ENCODE results near the gene RNF25.

Gene RNF25, protein sequence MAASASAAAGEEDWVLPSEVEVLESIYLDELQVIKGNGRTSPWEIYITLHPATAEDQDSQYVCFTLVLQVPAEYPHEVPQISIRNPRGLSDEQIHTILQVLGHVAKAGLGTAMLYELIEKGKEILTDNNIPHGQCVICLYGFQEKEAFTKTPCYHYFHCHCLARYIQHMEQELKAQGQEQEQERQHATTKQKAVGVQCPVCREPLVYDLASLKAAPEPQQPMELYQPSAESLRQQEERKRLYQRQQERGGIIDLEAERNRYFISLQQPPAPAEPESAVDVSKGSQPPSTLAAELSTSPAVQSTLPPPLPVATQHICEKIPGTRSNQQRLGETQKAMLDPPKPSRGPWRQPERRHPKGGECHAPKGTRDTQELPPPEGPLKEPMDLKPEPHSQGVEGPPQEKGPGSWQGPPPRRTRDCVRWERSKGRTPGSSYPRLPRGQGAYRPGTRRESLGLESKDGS

DNA sequence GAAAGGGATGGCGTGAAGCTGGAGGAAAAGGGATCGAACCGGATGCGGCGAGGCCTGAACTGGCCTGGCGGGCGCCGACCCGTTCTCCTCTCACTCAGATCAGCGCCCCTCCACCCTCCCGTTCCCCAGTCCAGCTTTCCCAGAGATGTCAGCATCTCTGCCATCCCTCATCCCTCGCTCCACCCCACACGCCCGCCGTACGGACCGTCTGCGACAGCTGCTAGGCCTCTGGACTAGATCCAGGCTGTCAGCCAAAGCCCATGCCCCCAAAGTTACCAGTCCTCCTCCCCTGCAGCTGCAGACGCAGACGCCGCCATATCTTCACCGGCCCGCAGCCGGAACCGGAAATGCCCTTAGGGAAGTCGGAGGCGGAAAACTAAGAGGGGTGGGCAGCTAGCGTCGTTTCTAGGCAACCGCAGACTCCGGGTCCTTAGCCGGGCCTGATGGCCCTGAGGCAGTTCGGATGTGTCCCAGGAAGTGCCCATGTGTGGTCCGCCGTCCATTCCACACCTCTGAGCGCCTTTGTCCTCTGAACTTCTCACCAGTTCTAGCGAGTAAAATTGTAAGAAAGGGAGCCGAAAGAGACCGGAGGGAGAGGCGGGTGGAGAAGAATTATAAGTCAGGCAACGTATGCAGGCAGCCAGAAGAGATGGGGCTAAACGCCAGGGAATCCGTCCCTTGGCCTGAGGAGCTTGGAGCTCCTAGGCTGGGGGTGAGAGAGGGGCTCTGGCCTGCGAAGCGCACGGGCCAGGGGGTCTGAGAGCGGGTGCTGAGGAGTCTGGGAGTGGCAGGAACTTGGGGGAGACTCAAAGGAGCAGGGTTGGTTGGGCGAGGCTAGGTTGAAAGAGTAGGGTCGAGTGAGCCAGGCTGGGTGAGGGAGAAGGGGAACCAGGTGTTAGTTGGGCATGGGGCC is at the start of gene RNF25, which contains the start of gene STK36:
RNF25 (minus strand) TSS at position 349 of the 913 bp plus-strand sequence; CDS start at position 317, 32 bp downstream.
STK36 (plus strand) TSS at position 433 of the 913 bp plus-strand sequence. CDS start 744 bp downstream, outside the sequence.
- peak; percentile 12 for DNase-seq (ENCODE audit: low read depth, low spot score)
- peak within 1 kb of the TSS; percentile 83 for H3K27ac ChIP-seq

DNA sequence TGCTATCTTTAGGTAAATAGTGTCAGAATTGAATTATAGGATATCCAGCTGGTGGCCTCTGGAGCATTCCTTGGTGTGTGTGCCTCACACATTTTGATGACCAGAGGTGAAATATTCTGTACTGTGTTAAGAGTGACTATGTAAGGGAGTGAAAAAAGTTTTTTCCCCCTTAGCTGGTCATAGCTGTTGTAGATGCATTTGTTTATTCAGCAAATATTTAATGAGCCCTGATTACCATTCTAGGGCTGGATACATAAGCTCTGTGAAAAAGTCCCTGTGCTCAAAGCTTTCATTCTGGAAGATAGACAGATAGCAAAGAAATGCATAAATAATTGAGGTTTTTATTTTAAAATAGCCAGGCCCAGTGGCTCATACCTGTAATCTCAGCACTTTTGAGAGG is 49.7 kb upstream of the RNF25 start:
- H3K27ac ChIP-seq, result no peak overlapping the region
- no peak for DNase-seq (ENCODE audit: low read depth, low spot score)

DNA sequence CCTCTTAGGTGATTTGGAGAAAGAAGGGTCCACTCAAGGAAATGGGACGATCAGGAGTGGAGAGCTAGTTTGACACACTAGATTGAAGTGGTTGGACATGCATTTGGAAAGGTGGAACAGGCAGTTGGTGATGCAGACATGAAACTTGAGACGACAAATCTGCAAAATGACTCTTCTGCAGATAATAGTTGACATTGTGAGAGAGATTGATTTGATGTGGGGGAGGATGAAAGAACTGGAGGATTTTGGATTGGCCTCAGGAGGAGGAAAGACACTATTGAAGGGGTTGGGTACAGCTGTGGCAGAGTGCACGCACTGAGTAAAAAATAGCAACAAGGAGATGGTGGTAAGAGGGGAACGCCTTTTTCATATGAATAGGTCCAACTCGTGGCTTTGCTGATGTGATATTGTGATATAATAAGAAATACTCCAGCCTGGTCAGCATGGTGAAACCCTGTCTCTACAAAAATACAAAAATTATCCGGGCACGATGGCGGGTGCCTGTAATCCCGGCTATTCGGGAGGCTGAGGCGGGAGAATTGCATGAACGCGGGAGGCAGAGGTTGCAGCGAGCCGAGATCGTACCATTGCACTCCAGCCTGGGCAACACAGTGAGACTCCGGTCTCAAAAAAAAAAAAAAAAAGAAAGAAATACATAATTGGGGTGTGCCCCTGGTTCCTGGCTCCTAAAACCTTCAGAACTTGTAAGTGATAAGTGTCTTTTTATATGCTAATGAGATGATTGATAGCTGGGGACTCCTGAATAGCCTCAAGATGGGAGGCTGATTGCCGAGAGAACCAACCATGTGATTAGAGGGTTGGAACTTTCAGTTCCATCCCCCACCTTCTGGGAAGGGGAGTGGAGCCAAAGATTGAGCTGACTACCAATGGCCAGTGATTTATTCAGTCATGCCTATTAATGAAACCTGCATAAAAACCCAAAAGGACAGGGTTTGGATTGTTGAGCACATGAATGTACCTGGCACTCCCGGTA is 48.5 kb upstream of the RNF25 start:
- no peak for DNase-seq (ENCODE audit: low read depth, low spot score)

DNA sequence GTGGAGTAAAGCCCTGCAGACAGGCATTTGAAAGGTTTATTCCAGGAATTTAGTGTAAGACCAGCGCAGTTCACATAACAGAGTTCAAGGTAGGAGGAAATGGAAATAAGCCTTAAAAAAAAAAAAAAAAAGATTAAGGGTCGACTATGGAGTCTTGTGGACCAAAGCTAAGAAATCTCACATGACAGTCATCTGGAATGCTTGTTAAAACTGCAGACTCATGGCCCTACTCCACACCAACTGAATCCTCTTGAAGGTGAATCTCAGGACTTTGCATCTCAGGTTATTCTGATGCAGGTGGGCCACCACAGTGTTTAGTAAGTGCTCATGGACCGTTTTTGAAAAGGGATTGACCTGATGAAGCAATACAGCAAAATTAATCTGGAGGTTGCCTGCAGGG is 47.7 kb upstream of the RNF25 start:
- DNase-seq (ENCODE audit: low read depth, low spot score), result no peak
- H3K27ac ChIP-seq, result no peak overlapping the region

More for the DNA sequence above, 48.5 kb upstream of the RNF25 start:
- H3K27ac ChIP-seq, result no peak overlapping the region

DNA sequence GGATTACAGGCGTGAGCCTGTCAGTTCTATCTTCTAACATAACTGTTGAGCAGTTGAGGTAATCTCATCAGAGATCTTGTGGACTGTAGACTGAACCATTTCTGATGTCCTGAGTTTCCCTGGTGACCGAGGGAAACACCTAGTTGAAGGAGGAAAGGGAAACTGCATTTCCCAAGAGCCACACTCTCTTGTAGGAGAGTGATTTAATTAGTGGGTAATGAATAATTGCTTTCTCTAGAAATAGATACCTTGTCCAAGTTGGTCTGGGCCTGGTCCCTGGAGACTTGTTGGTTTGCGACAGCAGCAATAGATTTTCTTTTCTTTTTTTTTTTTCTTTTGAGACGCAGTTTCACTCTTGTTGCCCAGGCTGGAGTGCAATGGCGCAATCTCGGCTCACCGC is 46.3 kb upstream of the RNF25 start:
- no peak for DNase-seq (ENCODE audit: low read depth, low spot score)
- H3K27ac ChIP-seq, result no peak overlapping the region

DNA sequence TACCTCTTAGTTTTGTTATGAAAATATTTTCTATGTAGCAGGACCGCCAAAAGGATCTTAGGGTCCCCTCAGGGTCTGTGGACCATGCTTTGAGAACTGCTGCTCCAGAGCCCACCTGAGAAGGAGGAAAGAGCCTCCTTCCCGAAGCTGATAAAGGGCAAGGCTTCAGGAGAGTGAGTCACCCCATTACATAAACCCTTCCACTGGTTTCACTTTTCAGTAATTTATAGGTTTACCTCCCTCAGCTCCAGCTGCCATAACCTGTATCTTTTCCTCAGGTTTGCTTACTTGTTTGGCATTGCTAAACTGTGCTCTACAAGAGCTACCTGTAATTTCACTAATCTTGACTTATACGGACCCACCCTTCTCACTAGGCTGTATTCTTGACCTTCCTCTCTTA is 45.5 kb upstream of the RNF25 start:
- peak; percentile 37 for DNase-seq (ENCODE audit: low read depth, low spot score)
- H3K27ac ChIP-seq, result peak overlapping the region; percentile 26

DNA sequence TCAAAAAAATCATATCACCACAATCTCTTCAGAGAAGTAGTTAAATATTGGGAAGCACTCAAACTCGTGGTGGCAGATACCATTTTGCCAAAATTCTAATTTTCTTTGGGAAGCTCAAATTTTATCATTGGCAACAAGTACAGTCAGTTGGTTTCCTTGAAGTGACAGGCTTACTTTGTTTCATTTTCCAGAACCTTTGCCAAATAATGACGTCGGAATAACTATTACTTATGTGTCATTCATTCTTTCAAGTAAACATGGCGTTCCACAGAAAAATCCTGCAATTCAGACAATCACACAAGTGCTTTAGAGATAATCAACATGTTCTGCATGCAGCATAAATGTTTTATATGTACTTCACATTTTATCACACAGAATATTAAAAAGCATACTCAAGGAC is 44.3 kb upstream of the RNF25 start:
- H3K27ac ChIP-seq, result peak overlapping the region; percentile 50
- DNase-seq (ENCODE audit: low read depth, low spot score), result no peak

DNA sequence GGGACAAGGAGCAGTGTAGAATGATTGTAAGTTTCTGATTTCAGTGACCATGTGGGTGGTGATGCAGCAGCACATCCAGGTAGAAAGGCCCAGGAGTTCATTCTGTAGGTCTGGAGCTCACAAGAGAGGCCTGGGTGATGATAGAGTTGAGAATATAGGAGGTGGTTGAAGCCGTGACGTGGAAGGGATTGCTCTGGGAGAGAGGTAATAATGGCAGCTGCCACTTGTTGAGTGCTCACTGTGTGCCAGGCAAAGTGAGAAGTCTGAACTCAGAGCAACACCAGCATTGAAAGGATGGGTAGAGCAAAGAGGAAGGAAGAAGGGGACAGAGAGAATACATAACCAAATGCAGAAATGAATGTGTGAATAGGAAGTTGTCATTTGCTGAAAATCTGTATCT is 42.1 kb upstream of the RNF25 start:
- DNase-seq (ENCODE audit: low read depth, low spot score), result no peak
- H3K27ac ChIP-seq, result no peak overlapping the region

DNA sequence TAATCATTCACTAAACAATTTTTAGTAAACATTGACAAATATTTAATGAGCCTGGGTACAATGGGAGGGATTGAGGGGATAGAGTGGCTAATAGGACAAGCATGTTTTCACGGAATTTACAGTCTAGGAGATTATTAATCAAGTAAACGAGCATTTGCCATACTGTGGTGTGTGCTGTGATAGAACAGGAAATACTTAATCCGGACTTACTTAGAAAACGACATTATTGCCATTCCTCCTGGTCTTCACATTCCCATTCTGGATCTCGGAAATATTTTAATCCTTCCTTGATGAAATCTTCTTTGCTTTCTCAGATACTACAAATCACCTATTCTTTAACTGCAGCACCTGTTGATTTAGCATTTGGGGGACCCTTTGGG is 39.7 kb upstream of the RNF25 start:
- peak overlapping the region; percentile 77 for H3K27ac ChIP-seq
- no peak for DNase-seq (ENCODE audit: low read depth, low spot score)

DNA sequence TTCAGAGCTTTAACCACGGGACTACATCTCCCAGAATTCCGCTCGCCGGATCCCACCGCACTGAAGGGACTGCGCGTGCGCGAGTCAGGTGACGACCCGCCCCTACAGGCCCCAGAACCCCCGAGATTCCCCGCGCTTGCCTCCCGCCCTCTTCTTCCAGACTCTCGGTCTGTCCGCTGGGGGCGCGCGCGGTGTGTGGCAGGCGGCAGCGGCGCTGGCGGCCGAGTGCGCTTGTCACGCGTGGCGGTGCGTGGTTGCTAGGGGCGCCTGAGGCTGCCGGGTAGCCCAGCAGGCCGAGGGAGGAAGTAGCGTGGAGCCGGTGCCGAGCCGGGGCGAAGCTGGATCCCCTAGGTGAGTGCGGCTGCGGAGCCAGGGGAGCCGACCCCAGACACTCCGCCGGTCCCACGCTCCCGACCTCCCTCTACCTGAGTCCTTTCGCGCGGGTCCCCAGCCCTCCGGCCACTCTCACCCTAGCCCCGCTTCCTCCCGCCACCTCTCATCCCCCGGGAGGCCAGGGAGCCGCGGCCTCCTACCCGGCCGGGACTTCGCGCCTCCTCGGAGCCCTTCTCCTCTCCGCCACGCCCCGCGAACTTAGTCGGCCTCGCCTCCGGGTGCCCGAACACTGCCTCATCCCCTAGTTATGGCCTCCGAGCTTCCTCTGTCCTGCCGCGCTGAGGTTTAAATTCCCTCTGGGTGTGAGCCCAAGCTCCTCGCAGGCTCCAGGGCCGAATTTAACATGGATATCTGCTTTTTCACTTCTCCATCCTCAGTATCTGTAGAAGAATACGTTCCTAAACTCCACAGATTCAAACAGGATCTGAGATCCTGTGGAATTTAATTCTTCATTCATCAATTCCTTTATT is 39.1 kb upstream of the RNF25 start, which contains the start of gene TTLL4:
TTLL4 (plus strand) TSS at position 149 of the 863 bp plus-strand sequence. CDS start 26,842 bp downstream, outside the sequence.
- DNase-seq (ENCODE audit: low read depth, low spot score), result peak; percentile 63
- peak within 1 kb of the TSS; percentile 77 for H3K27ac ChIP-seq

DNA sequence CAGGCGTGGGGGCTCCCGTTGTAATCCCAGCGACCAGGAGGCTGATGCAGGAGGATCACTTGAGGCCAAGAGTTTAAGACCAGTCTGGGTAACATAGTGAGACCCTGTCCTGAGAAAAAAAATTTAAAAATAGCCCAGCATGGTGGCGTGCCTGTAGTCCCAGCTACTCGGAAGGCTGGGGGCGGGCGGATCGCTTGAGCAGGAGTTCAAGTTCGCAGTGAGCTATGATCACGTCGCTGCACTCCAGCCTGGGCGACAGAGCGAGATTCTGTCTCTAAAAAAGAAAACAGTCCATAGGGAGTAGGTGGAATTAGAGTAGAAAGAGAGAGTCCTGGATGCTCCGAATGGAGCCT is 38.5 kb upstream of the RNF25 start:
- DNase-seq (ENCODE audit: low read depth, low spot score), result no peak
- no peak overlapping the region for H3K27ac ChIP-seq

DNA sequence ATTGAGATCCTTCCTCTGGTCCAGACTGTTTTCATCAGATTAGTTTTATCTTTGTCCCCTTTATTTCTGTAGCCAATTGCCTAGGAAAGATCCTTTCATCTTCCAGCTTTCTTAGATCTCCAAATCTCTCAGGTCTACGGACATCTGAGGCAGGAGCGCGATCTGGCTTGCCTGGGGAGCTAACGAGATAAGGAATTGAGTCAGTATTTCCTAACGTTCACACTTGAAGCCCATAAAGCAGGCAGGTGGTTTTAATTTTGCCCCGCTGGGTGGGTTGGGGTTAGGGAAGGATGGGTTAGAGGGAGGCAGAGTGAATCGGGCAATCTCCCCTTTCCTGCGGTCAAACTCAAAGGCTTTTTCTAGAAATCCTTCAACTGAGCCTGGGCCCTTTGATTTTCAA is 38.1 kb upstream of the RNF25 start:
- DNase-seq (ENCODE audit: low read depth, low spot score), result no peak
- no peak overlapping the region for H3K27ac ChIP-seq

DNA sequence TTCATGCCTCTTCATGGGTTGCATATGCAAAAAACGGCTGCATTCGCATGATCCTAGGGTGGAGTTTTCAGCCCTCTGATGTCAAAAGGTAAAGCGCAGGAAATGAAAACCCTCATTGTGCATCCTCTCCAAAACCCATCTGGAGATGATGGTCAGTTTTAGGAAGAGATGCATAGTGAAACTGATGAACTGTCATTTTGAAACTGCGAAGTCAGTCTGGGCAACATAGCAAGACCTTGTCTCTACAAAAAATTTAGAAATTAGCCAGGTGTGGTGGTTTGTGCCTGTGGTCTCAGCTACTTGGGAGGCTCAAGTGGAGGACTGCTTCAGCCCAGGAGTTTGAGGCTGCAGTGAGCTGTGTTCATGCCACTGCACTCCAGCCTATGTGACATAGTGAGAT is 36.3 kb upstream of the RNF25 start:
- no peak for DNase-seq (ENCODE audit: low read depth, low spot score)
- H3K27ac ChIP-seq, result no peak overlapping the region

DNA sequence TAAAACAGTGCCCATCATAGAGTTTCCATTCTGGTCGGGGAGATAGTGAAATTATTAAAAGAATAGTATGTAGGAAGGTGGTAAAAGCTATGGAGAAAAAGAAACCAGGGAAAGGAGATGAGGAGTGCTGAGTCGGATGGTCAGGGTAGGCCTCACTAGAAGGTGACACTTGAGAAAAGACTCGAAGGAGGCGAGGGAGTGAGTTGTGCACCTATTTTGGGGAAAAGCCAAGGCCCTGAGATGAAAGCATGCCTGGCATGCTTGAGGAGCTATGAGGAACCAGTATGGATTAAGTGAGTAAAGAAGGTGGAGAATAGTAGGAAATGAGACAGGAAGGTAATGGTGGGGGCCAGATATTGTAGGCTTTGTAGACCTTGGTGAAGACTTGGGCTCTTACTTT is 31.5 kb upstream of the RNF25 start:
- no peak overlapping the region for H3K27ac ChIP-seq
- DNase-seq (ENCODE audit: low read depth, low spot score), result no peak

DNA sequence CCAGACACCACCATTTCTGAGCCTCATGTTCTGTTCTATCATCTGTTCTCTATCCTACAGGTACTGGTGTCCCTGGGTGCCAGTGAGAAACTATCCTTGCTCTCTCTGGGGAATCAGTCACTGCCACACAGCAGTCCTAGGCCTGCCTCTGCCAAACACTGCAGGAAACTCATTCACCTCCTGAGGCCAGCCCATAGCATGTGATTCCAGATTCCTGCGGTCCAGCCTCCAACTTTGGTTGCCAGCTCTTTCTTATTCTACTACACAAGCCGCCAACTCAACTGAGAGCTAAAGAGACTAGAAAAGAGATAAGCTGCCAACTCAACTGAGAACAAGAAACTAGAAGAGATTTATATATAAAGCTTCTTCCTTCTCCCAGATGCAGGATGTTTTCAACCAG is 30.0 kb upstream of the RNF25 start:
- H3K27ac ChIP-seq, result no peak overlapping the region
- no peak for DNase-seq (ENCODE audit: low read depth, low spot score)

DNA sequence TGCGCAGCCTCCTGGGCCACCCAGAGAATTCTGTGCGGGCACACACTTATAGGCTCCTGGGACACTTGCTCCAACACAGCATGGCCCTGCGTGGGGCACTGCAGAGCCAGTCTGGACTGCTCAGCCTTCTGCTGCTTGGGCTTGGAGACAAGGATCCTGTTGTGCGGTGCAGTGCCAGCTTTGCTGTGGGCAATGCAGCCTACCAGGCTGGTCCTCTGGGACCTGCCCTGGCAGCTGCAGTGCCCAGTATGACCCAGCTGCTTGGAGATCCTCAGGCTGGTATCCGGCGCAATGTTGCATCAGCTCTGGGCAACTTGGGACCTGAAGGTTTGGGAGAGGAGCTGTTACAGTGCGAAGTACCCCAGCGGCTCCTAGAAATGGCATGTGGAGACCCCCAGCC is 27.1 kb upstream of the RNF25 start:
- no peak overlapping the region for H3K27ac ChIP-seq
- no peak for DNase-seq (ENCODE audit: low read depth, low spot score)

DNA sequence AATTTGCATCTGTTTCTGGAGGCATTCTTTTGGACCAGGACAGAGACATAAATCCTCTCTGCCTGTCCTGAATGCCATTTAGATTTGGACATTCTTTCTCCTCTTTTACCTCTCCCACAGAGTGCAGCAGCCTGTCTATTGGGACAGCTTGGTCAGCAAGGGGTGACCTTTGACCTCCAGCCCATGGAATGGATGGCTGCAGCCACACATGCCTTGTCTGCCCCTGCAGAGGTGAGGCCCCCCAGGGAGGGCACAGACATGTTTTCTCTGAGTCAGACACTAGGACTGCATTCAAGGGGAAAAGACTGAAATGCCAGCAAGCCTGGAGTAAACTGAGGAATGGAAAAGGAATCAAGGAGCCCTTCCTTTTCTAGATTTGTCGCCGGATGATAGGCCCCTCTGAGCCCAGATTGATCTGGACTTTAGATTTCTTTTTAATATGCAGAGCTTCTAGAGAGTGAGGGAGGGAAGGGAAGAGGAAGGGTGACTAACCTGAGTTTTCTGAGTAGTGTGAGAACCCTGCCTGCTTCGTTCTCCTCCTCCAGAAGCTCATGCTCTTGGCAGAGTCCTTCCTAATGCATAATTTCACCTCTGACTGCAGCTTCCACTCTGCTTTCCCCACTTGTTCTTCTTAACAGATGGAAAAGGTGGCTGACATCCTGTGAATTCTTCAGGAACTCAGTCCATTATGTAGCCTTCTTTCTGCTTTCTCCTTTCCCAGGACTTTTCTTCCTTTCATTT is 22.8 kb upstream of the RNF25 start:
- no peak overlapping the region for H3K27ac ChIP-seq
- no peak for DNase-seq (ENCODE audit: low read depth, low spot score)

DNA sequence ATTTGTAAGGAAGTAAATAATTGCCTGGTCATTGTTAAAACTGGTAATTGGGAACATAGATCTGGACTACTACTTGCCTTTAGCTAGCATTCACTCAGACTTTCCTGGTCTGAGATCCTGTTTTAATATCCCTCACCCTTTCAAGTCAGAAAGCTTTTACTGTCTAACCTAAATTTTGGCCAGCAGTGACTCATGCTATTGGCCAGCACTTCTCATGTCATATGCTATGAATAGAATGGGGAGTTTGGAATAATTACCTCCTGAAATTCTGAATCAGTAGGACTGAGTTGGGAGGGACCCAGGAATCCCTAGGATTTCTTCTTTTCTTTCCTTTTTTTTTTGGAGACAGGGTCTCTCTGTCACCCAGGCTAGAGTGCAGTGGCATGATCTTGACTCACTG is 19.4 kb upstream of the RNF25 start:
- no peak overlapping the region for H3K27ac ChIP-seq
- DNase-seq (ENCODE audit: low read depth, low spot score), result no peak

All from epithelial cell of prostate (primary cell).